ENCODE measurements around the gene ANXA4.
"Not testable (repeated sequence)": the region's sequence is repeated elsewhere in the genome, so short reads cannot be mapped to it uniquely, and the experiment has no call there.

Gene ANXA4

GRCh38 chr2:69779258-69780001, 37.5 kb downstream of the ANXA4 start:
- DNase-seq (no peak), ATAC-seq (peak; percentile 36)

DNA sequence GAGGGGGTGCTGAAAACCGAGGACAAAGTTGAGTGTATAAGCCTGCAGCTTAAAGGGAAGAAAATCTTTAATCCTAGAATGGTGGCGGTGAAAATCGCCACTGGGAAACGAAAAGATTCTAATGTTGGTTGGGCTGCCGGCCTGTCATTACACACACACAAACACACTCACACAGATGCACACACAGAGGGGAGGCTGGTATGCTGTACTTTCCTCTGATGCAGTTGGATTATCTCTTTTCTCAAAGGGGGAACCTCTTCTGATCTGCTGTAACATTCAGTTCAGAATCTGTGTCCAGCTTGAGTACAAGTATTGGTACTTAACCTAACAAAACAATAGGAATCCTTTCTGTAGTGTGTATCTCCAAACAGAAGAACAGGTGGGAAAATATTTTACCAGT, 39.0 kb downstream of the ANXA4 start:
- no peak for DNase-seq
- no peak for ATAC-seq

- no peak for DNase-seq
- ATAC-seq = no peak
These were observed 39.7 kb downstream of the ANXA4 start for GRCh38 chr2:69781321-69782248.

DNA sequence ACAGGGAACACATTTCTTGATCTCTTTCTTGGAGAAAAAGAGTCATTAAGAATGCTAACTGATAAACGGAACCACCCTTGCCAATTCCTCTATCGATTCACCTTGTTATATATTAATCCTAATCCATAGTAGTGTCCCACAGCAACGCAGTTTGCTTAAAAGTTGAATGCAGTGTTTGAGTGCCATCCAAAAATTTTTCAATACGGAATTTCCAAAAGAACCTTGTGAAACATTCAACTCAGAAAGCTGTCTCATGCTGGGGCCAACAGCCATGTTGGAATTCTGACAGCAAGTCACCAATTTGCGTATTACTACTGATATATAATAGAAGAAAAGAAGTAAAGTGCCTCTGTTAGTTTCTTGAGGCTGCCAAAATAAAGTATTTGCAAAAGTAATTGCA, 42.3 kb downstream of the ANXA4 start:
- ATAC-seq = no peak
- no peak for DNase-seq

GRCh38 chr2:69785358-69785757, 43.4 kb downstream of the ANXA4 start:
- ATAC-seq (no peak), DNase-seq (no peak)

GRCh38 chr2:69786052-69786560, 44.2 kb downstream of the ANXA4 start:
- no peak for DNase-seq

GRCh38 chr2:69789175-69789721, 47.3 kb downstream of the ANXA4 start:
- DNase-seq (no peak), ATAC-seq (no peak)

More at GRCh38 chr2:69786052-69786560, 44.2 kb downstream of the ANXA4 start:
- ATAC-seq = no peak

DNA sequence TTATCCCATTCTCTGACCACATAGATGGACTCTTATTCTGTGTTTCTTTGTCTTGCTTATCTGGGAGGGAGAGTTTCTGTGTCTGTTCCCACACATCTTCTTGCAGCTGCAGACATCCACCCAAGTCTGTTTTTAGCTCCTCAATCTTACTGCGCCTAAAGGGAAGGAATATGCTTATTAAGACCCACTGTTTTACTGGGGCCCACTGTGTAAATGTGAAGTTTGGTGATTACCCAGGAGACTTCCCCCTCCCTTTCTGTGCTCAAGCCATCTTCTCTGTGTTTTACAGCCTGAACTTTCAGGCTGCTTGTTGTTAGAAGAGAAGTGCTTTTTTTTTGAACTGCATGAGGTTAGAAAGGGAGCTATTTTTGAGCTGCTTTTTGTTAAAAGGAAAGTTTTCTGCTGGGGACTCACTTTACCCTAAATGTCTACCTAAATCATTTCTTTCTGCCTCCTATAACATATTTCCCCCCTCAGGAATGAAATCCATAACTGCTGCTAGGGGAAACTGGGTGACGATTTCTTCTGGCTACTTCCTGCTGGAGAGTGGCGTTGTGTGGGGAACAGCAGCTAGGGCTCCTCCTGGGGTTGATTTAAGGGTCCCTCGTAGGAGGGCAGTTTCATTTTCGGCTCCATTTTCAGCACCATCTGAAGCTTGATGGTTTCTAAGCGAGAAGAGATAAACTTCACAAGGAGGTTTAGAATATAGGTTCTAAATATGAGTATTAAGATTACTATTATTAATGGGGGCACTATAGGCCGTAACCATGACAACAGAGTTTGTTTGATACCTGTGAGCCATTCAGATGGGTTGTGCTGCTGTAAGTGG, 48.1 kb downstream of the ANXA4 start:
- DNase-seq (no peak), ATAC-seq (peak; percentile 55)

DNA sequence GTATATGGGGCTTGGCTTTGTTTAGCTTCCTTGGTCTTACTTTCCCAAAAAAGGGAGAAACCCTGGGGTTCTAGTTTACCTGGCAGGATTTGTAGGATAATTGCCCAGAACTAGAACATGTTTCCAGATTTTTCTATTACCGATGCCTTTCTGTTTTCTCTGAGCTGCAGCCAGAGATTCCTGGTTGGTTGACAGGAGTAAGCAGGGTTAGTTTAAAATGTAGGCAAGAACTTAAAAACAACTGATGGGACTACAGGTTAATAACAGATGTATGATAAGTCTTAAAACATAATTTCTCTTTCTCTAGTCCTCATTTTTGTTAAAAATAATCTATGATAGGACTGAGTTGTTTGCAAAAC, 48.6 kb downstream of the ANXA4 start:
- DNase-seq (no peak), ATAC-seq (no peak)

DNA sequence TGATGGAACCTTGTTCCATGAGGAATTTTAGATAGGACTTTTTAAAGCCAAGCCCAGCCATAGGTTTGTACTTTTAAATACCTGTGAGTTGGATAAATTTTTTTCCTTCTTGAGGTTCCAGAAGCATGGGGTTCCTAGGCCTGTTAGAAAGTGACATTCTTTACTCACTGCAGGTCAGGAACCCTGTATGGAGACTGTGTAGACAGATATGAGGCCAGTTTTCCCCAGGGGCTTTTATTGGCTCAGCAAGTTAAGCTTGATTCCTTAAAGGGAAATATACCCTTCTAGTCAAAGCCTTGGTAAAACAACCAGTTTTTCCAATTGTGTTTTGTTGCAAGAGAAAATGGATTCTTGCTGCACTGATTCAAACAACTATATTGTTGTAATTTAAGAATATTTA, 49.1 kb downstream of the ANXA4 start:
- DNase-seq = no peak

DNA sequence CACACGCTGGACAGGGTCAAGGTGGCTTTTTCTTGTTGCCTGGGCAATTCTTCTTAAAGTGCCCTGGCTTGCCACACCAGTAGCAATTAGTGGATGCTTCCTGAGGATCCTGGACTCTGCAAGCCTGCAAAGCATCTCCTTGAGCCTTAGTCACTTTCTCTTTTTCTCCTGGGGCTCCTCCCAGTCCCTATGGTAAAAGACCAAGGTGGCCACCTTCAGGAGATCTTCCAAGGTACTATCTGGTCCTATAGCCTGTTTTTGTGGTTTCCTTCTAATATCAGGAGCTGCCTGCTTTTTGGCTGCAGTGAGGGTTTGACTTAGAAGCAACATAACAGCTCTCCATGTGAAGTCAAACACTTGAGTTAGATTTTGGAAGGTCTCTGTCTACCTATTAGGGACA, 54.2 kb downstream of the ANXA4 start:
- DNase-seq (no peak), ATAC-seq (no peak)

More for the DNA sequence above, 49.1 kb downstream of the ANXA4 start:
- no peak for ATAC-seq

- DNase-seq (no peak), ATAC-seq (no peak)
These were observed 55.3 kb downstream of the ANXA4 start for GRCh38 chr2:69797235-69797634.

GRCh38 chr2:69797836-69798289, 55.9 kb downstream of the ANXA4 start:
- no peak for ATAC-seq

GRCh38 chr2:69798290-69798908, 56.5 kb downstream of the ANXA4 start:
- DNase-seq (no peak), ATAC-seq (peak; percentile 36)

More at GRCh38 chr2:69797836-69798289, 55.9 kb downstream of the ANXA4 start:
- DNase-seq = no peak

DNA sequence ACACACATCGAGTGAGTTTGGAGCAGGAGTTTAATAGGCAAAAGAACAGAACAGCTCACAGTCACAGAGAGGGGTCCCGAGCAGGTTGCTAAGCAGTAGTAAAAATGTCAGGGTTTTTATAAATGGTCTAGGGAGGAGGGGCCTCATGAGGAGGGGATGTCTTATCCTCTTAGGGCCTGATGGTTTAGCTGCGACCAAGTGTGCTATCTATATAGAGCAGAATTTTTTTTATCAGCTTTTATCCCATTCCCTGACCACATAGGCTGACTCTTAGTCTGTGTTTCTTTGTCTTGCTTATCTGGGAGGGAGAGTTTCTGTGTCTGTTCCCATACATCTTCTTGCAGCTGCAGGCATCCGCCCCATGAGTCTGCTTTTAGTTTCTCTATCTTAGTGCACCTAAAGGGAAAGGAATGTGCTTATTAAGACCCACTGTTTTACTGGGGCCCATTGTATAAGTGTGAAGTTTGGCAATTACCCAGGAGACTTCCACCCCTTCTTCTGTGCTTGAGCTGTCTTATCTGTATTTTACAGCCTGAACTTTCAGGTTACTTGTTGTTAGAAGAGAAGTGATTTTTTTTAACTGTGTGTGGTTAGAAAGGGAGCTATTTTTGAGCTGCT, 57.1 kb downstream of the ANXA4 start:
- no peak for DNase-seq
- no peak for ATAC-seq

GRCh38 chr2:69801745-69802290, 59.9 kb downstream of the ANXA4 start:
- ATAC-seq = no peak
- DNase-seq = no peak

GRCh38 chr2:69802781-69803367, 60.9 kb downstream of the ANXA4 start:
- not testable (repeated sequence) for ATAC-seq, DNase-seq

DNA sequence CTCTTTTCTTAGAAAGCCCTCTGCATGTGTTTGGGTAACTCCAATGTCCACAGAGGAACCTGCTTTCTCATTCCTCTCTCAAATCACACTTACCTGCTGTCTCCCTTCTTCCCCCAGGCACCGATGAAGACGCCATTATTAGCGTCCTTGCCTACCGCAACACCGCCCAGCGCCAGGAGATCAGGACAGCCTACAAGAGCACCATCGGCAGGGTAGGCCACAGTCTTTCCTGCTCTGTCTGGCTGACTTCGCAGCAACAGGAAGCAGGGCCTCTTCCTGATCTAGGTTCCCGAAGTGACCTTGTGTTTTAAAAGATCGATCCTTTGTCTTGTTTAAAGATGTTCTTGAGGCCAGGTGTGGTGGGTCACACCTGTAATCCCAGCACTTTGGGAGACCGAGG, 62.5 kb downstream of the ANXA4 start:
- no peak for DNase-seq
- ATAC-seq = no peak

DNA sequence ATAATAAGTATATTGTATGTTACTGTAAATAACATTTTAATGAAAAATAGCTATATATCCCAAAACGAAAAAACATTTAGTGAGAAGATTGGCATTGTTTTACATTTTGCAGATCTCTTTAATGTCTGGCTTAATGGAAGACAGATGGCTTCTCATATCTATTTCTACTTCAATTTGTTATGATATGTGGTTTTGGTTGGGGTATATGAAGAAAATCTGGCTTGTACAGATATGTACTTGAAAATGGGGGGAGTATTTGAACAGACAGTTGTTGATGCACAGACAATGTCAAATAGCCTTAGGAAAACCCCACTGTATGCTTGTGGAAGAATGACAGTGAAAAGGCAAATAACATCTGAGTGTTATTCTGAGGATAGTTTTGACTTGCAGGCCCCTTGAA, 64.0 kb downstream of the ANXA4 start:
- ATAC-seq (no peak), DNase-seq (no peak)
